Suppressor macrophage treated with lipopolysaccharide for 1 hour (primary cell): ENCODE results near the gene NRG4.
"Not testable (repeated sequence)": the region's sequence is repeated elsewhere in the genome, so short reads cannot be mapped to it uniquely, and the experiment has no call there.

Source experiments
- DNase-seq, 3 donors: peaks; one replicate each; pipeline ENCODE4 v3.0.0-alpha.2; 2020 to 2022

Gene NRG4

DNA sequence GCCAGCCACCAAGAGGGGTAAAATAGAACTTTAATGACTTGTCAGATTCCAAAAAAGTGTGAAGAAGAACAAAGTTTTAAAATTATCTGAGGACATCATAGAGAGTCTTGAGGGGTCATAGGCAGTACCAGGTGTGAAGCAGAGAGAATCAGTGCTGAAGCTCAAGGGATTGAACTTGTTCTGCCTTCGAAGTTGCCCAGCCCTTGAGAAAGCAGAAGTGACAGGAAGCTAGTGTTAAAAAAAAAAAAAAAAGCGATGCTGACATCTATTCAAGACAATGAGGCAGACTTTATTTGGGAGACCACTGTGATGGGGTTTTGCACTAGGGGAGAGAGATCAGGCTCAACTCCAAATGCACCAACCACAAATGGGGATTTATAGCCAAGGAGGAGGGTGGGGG, 86.8 kb downstream of the NRG4 start:
- DNase-seq, result peak in 2 of 3 donors; percentile 14 to 29

DNA sequence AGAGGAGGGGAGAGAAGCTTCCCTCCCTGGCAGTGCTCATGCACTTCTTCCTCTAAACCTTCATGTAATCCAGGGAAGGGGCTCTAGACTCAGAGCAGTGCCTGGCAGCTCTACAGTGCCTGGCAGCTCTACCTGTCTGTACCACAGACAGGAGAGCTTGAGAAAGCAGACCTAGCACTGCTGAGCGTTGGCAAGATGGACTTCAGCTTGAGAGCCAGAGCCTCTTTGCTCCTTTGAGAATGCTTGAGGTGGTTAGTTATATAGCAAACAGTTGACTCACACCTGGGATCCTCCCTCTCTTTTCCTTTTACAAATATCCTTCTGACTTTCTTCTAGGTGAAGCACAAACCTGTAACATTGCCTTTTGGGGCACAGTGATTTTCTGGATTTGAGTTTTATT, 87.6 kb downstream of the NRG4 start:
- DNase-seq, result no peak

DNA sequence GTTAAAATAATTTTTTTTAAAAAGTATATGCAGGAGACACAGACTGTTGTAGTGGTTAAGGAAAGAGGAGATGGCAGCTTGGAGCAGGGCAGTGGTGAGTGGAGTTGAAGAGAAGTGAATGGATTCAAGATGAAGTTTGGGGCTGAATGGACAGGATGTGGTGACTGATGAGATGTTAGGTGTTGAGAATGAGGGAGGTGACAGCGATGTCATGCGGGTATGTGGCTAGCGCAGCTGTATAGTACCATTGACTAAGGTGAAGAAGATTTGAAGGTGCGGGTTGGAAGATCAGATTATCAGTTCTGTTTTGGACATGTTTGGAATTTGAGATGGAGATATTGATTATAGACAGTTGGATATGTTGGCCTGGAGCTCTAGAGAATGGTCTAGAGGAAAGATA, 88.5 kb downstream of the NRG4 start:
- no peak for DNase-seq

DNA sequence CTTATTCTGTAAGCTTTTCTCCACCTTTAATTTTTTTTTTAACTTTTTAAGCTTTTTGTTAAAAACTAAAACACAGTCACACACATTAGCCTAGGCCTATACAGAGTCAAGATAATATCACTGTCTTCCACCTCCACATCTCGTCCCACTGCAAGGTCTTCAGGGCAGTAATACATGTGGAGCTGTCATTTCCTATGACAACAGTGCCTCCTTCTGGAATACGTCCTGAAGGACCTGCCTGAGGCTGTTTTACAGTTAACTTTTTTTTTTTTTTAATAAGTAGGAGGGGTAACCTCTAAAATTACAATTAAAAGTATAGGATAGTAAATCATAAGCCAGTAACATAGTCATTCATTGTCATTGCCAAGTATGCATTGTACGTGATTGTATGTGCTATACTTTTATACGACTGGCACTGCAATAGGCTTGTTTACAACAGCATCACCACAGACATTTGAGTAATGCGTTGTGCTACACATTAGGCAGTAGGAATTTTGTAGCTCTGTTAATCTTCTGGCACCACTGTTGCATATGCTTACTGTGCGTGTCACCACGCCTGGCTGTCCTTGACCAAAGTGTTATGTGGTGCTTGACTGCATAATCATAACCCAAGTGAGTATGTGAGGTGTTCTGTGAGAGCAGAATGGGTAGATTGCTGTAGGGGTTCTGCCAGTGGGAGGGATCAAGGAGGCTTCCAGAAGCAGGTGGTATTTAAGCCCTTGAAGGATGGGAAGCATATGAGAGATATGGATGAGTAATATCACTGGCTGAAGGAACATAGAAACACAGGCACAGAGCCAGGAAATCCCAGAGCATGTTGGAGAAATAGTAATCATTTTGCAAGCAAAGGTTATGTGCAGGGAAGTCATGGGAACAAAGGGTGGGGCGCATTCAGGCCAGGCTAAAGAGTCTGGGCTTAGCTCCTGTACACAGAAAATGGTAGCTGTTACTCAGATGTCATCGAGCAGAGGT, 90.2 kb downstream of the NRG4 start:
- DNase-seq, result peak; percentile 48 to 53 (median 52)

DNA sequence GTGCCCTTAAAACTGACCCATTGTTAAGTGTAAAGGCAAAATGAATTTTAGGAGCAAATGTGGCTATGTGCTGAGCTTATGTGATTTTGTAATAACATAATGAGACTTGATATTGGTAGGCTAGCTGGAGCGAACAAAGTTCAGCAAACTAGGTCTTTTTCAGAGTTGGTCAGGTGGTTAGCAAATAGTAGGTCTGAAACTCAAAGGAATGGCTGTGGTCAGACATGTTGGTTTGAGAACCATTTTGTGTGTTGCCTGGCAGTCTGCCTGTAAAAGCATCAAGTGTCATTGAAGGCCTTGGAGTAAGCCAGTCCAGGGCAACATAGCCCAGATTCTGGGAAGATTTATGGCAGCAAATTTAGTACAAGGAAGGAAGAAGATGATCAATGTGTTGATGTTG, 92.1 kb downstream of the NRG4 start:
- no peak for DNase-seq

DNA sequence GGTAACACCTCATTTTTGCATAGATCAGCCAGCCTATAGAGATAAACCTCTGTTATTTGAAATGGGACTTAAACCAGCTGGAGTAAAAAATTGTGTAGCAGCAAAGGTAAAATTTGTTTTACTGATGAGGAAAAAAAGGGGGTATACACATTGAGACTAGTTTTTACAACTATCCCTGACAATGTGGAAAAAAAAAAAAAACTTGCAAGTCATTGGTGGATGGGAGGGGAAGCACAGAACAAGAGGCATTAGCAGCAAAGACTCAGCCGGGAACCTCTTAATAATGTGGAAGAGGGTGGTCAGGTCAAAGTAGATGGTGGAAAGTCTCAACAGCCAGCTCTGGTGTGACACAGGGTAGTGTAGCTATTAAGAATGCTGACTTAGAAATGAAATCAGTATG, 94.1 kb downstream of the NRG4 start:
- no peak for DNase-seq

DNA sequence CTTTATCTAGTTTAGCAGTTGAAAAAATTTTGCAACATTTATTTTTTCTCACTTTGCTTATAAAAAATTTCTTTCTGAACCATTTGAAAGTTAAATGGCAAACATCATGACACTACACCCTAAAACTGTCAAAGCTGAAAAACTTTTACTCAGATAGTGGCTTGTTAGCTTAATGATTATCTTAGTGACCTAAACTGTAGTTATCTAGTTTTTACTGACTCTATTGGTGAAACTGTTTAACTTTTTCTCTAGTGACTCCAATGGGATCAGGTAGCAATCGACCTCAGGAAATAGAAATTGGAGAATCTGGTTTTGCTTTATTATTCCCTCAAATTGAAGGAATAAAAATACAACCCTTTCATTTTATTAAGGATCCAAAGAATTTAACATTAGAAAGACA, 95.2 kb downstream of the NRG4 start:
- DNase-seq, result no peak

DNA sequence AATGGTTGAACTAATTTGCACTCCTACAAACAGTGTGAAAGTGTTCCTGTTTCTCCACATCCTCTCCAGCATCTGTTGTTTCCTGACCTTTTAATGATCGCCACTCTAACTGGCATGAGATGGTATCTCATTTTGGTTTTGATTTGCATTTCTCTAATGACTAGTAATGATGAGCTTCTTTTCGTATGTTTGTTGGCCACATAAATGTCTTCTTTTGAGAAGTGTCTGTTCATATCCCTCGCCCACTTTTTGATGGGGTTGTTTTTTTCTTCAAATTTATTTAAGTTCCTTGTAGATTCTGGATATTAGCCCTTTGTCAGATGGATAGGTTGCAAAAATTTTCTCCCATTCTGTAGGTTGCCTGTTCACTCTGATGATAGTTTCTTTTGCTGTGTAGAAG, 101.9 kb downstream of the NRG4 start:
- DNase-seq, result not testable (repeated sequence)

DNA sequence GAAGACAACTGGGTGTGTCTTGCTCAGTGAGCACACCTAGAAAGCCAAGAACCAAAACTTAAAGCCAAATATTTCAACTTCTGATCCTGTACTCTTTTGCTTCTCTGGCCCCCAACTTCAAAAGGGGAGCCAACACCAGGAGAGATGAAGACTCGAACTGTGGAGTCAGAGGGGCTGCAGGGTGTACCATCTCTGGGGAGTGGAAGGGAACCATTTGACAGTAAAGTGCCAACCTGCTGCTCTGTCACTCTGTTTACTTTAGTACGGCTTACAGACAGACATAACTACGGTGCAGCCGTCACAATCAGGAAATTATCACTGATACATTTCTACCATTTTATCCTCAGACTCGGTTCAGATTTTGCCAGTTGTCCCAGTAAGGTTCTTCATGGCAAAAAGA, 107.0 kb downstream of the NRG4 start:
- no peak for DNase-seq

DNA sequence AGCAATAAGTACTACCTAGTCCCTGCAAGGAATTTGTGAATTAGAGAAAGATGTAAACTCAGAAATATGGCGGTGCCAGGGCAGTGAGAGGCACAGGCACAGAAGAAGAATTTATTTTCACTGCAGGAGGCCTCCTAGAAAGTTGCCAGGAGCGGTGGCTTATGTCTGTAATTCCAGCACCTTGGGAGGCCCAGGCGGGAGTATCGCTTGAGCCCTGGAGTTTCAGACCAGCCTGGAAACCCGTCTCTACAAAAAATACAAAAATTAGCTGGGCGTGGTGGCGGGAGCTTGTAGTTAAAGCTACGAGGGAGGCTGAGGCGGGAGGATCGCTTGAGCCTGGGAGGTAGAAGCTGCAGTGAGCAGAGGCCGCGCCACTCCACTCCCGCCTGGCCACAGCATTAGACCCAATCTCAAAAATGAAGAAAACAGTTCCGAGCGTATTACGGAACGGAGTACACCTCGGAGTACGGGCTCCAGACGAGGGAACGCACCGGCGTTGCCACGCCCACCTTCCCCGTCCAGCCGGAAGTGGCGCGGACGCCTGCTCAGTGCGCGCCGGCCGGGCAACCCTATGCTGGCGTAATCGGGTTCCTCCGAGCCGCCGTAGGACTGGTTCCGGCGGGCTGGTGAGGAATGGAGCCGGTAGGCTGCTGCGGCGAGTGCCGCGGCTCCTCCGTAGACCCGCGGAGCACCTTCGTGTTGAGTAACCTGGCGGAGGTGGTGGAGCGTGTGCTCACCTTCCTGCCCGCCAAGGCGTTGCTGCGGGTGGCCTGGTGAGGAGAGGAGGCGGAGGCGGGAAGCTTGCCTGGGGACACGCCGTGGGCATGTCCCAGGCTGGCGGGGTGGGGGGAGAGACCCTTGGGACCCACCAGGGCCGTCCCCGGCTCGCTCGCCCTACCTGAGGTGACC, 108.6 kb downstream of the NRG4 start, which contains the start of gene FBXO22:
FBXO22 (plus strand) TSS at position 548 of the 909 bp plus-strand sequence; CDS start at position 634, 86 bp downstream.
- peak; percentile 92 to 97 (median 96) for DNase-seq

DNA sequence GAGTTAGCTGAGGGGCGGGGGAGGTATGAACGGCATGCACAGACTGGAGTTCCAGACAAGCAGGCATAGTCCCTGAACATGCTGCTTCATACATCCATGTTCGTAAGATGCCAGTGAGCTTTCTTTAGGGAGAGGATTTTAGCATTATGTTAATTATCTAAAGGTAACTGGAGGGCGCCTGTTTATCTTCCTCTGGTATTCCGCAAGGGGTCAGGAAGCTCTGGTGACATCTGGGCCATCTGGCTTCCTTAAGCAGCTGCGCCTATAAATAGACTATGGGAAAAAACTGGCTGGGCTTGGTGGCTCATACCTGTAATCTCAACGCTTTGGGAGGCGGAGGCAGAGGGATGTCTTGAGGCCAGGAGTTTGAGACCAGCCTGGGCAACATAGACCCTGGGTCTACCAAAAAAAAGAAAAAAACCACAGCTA, 110.1 kb downstream of the NRG4 start:
- no peak for DNase-seq

DNA sequence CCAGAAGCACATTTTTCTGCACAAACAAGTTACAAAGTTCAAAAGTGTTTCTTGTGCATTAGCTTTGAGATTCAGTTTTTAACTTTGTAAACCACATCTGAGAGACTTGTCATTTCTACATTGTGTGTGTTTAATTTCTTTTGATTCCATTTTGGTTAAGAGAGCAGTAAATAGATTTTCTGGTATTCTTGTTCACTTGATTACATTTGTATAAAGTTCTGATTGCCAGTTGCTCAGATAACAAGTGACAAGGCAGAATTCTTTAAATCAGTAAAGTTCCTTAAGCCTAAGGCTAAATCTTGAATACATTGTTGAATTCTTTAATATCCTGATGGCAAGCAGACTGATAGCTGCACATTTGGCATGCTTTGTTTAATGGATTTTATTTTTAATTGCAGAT, 111.6 kb downstream of the NRG4 start:
- DNase-seq, result no peak

DNA sequence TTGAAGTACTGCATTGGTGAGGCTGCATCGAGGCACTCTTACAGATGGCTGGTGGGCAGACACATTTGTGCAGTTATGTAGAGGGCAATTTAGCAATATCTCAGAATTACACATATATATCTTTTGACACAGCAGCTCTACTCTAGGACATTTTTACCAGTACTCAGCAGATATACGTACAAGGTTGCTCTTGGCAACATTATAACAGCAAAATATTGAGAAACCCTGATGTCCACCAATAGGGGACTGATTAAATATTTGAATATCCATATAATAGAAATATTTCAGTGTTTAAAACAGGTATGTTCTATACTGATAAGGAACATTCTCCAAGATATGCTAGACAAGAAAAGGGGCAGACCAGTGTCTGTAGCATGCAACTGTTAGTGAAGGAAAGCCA, 116.5 kb downstream of the NRG4 start:
- DNase-seq, result no peak

DNA sequence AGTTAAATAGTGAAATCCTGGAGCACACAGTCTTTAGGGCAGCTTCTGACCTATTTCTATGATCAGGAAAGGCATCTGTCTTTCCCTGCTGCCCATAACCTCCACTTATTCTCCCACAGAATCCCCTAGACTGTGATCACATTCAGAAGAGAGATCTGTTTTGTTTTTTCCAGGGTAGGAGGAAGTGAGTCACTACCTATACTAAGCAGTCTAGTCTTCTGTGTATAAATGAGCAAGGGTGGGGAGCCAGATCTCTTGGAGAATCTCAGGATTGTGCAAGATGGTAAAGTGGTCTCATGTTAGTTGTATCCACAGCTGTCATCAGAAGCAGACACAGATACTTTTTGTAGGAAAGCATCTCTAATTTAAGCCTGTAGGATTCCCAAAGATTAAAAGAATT, 120.3 kb downstream of the NRG4 start:
- DNase-seq, result peak; percentile 56 to 71 (median 62)
